Limb (tissue), 2 donors: Measurements from ENCODE around the gene GLRX3.
"Not testable (repeated sequence)": the region's sequence is repeated elsewhere in the genome, so short reads cannot be mapped to it uniquely, and the experiment has no call there.

ENCODE experiments used
- DNase-seq, 2 donors: peaks; one replicate each; pipeline ENCODE4 v3.0.0-alpha.2; 2016; ENCODE audit errors: extremely low spot score in 2 of 2

The GLRX3 gene

DNA sequence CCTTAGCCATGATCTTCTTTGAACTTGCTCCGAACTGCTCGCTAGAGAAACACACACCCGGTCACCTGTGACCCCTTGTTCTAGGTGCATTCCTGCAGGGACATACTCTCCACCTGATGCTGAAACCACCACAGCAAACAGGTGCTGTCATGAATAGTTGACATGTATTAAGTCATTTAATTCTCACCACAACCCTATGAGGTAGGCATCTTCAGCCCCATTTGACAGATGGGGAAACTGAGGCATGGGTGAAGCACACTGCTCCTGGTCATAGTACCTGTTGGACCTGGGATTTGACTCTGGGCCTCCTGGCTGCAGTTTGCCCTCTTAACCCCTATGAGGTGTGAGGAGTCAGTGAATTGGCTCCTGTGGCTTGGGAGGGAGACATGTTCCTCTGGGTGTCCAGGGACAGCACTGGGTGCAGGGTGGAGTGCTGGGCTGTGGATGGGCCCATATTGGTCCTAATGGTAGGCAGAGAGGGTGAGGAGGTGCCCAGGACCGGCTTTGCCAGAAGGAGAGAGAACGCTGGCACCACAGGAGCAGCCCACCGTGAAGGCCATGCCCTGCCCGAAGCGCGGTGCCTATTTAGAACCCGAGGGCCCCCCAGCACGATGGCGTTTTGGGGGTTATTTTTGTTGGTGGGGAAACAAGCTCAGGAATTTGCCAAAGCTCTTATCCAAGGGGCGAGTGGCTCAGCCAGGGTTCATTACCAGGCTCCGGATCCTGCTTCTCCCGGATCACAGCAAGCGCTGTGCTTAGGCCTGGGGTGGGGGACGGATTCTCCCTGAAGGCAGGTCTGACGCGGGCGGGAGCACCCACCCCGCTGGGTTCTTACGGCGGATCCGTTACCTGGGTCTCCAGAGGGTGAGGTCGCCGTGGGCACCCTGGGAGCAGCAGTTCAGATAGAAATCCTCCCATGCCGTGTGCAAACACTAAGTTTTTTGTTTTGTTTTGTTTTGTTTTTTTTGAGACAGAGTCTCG, 52.3 kb downstream of the GLRX3 start:
- DNase-seq: no peak

DNA sequence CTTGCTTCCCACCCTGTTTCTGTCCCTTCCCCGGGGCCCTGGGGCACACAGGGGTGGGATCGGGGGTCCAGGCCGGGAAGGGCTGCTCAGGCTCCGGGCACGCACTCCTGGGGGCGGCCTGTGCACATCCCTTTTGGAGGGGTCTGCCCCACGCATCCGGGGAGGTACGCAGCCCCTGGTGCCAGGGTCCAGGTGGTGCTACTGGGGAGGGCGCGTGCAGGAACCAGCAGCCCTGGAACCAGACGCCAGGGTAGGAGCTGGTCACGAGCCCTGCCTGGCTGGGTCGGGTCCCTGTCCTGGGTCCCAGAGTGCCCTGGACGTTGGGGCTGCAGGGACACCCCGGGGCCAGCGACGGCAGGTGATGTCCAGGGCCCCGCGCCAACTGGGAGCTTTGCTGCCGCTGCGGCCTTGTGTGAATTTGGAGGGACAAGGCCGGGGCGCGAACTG, 53.4 kb downstream of the GLRX3 start:
- peak in 1 of 2 donors; percentile 55 for DNase-seq

DNA sequence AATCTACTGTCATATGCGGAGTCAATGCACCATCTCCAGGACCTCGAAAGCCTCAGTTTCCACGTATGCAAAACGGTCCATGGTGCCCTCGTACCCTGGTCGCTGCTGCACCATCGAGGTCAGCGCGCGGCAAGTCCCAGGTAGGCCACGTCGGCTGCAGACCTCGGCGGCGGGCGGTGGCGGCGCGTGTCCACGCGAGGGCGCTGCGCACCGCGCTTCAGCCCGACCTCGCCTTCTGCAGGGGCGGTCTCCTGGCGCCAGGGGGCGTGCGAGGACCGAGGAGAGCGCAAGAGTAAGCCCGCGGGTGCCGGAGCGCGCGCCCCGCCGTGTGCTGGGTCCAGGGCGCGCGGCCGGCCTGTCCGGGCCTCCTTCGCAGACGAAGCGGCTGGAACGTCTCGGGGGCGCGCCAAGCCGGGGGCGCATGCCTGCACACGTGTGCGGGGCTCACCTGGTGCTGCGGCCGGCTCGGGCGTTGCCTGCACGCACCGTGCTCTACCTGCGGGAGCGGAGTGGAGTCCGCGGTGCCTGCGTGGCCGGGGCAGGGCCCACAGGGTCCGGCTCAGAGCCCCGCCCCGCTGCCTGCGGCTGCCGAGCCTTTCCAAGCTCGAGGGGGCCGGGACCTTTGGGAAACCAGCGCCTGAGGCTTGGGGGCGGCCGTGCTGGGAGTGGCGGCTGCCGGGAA, 54.0 kb downstream of the GLRX3 start:
- peak; percentile 90 to 96 for DNase-seq

DNA sequence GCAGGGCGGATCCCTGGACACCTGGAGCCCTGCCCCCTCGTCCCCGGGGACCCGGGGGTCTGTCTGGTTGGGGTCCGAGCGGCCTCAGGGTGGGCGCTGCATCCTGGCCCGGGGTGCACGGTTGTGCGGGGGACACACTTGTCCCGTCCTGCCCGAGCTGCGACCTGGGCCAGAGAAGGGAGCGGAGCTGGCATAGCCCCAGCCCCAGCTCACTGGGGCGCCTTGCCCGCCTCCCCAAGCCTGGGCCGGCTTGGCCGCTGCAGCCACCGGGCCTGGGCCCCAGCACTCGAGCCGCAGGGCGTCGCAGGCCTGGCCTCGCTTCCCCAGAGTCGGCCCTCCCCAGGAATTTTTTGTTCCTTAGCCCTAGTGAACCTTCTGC, 54.5 kb downstream of the GLRX3 start:
- DNase-seq: no peak

DNA sequence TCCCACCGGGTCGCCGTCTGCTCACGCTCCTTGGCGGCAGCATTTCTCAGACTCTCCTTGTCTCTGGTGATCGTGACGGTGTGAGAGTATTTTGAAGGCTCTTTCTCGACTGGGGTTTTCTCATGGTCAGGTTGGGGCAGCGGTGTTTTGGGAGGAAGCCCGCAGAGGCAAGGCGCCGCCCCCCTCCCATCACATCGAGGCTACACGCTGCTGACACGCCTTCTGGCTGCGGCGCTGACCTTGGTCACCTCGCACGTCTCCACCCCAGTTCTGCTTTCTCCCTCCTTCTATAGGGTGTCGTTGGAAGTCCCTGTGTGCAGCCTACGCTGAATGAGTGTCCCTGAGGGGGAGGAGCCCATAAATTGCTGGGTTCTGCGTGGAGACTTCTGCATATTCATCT, 55.2 kb downstream of the GLRX3 start:
- no peak for DNase-seq

DNA sequence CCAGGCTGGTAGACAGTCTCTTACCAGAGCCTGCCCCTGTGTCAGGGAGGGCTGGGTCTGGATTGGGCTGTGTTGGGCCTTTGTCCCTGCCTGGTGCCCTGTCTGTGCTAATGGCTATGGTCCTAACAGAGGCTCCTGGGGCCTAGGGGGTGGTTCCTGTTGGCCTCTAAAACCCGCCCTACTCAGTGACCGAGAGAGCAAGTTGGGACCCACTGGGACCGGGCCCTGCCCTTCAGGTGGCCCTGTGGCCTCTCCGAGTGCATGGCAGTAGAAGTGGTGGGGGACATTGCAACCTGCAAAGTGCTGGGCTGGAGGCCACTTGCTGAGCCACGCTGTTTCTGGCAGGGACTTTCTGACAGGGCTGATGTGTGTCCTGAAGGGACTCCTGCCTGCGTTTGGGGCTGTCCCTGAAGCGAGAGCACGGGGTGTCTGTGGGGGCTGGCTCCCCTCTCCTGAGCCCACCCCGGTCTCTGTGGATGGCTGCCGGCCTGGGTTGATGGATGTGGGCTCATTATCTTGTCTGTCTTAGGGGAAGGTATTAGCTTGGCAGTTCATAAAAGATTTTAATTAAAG, 56.2 kb downstream of the GLRX3 start:
- no peak for DNase-seq

DNA sequence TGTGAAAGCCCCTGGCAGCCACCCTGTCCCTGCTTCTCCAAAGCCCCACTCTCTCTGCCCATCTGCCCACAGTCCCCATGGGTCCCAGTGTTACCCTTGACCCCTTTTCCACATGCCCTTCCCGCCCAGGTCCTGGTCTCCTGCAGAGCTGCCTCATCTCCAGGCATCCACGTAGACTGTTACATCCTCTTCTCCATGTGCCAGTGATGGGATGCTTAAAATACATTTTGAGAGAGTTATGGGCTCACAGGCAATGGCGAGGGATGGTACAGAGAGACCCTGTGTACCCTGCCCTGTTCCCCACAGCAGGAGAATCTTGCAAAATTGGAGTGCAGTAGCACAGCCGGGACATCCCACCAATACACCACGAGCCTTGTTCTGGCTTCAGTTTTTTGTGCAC, 56.8 kb downstream of the GLRX3 start:
- DNase-seq: no peak

DNA sequence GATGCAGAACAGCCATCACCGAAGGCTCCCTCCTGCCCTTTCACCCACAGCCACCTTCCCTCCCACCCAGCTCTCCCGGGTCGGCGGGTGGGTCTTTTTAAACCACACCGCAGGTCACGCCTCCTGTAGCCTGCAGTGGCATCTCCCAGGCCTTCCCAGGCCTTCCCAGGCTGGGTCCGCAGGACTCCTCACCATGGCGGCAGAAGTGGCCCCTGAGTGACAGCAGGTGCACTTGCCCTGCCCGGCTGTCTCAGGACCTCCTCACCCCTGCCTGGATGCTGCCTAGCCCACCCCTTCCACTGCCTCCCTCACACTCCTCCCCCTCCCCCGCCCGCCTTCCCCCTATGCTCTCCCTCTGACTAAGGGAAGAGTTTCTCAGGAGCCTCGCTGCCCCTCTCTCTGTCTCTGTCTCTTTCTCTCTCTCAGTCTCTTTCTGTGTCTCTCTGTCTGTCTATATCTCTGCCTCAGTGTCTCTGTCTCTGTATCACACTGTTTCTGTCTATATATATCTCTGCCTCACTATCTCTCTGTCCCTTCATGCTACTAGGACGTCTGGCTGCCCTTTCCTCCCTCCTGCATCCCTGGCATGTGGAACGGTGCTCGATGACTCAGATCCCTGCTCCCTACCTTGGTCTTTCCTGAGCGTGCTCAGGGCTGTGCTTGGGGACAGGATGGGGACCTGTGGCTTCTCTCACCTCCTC, 57.5 kb downstream of the GLRX3 start:
- no peak for DNase-seq

DNA sequence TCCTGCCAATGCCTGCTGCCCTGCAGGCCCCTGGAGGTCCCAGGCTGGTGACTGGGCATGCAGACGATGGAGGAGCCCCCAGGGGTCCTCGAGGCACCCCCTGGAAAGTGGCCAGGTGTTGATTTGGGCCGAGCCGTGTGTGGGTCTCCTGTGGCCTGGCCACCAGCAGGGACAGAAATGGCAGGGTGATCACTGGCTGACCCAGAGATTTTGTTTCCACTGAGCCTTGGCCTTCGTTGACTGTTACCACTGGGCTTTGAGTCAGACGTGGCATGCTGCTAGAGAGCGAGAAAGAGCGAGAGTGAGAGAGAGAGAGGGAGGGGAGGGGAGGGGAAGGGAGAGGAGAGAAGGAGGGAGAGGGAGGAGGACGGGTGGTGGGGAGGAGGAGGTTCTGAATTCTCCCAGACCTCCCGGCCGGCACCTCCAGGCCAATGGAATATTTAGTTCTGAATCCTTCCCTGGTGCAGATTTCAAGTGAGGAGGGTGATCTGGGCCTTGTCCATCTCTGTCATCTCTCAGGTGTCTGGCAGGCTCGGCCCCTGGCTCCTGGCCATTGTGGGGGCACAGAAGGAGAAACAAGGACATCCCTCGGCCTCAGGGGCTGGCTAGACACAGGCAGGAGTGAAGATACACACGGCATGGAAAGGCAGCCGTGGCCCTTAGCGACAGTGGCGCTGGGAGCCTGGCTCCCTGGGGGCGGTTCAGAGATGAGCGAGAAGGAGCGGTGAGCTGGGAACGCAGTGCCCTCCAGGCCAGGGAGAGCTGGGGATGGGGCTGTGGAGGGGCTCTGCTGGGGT, 58.2 kb downstream of the GLRX3 start:
- DNase-seq: no peak

DNA sequence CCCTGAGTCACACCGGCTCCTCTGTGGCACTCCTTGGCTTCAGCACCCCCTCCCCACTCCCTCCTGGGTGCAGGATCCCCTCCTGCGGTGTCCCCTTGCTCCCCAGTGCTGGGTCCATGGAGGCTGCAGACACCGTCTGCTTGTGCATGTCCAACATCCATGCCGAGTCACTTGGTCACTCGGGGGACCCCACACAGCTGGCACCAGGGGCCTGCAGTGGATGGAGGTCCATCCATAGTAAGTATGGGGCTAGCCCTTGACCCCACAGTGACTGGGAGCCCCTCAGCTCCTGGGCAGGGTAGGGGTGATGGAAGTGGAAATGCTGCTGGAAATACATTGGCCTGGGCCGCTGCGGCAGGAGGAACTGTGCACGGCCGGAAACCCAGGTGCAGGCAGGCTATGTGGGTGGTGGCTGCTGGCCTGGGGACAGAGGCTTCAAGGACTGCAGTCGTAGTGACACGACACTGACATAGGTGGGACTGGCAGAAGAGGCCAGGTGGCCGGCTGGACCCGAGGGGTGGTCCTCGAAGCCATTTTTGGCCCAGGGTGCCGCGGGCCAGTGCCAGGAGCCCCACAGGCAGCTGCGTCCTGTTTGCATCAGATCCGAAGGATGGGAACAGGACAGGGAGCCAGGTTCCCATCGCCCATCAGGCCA, 58.9 kb downstream of the GLRX3 start:
- no peak for DNase-seq

DNA sequence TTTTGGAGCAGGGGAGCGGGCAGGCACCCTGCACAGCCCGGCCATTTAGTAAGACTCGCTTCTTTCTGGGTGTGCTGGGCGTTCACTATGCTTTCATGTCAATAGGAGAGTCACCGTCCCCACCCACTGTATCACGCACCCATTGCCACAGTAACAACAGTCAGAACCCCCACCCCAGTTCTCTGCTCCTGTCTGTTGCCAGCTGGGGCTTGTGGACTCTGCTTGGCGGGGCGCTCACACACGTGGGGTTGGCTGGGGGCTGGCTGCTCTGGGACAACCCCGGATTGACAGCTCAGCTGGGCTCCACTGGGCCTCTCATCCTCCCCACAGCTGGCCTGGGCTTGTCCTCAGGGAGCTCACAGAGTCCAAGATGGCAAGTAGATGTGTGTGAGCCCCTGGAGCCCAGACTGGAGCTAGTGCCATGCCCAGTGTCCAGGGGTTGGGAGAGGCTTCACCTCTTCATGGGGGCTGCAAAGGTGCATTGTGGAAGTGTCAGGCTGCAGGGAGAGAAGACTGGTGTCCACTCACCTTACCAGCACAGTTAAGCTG, 59.6 kb downstream of the GLRX3 start:
- no peak for DNase-seq

DNA sequence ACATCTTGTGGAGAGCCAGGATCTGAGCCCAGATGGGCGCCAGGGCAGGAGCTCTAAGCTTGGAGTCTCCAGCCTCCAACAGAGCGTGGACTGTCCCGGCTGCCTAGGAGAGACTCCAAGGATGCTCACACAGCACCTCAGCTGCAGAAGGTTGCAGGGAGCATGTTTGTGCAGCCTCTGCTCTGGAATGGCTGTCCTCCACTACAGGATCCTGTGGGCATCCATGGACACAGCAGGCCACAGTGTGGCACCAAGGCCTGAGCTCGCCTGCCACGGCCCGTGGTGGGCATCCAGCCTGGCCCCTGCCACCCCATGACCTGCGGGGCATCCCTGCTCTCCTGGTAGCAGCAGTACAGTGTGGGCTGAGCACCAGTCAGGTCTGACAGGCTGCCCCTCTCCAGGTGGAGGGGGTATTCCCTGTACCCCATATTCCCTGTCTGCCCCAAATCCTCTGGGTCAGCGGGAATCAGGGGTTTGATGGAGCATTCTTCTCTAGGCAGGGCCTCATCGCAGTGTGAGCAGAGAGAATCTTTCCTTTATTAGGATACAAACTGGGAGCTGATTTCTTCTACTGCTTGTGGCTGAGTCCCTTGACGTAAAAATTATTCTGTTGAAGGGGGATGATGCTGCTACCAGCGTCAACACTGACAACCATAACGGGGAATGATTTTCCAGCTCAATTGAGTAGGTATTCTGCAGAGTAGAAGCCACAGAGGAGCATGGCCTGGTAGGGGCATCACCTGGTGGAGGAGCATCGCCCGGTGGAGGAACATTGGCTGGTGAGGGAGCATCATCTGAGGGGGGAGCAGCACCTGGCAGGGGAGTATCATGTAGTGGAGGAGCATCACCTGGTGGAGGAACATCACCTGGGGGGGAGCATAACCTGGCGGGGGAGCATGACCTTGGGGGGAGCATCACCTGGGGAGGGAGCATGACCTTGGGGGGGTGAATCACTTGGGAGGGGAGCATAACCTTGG, 60.6 kb downstream of the GLRX3 start:
- no peak for DNase-seq

DNA sequence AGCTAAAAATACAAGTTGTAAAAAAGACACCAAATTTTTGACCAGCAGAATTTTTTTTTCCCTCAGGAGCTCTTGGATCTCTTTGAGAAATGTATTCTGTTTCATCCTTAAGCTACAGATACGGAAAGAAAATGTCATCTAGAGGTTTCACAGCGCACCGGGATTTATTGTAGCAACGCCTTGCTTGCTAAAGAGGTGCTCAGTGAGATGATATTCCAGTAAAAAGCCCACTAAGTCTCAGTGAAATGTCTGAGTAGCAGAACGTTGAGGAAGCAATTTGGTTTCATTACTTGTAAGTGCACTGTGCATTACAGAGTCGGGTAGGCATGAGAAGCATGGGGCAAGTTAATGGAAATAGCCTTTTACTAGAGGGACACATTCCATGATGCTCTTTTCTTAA, 62.5 kb downstream of the GLRX3 start:
- DNase-seq: no peak

DNA sequence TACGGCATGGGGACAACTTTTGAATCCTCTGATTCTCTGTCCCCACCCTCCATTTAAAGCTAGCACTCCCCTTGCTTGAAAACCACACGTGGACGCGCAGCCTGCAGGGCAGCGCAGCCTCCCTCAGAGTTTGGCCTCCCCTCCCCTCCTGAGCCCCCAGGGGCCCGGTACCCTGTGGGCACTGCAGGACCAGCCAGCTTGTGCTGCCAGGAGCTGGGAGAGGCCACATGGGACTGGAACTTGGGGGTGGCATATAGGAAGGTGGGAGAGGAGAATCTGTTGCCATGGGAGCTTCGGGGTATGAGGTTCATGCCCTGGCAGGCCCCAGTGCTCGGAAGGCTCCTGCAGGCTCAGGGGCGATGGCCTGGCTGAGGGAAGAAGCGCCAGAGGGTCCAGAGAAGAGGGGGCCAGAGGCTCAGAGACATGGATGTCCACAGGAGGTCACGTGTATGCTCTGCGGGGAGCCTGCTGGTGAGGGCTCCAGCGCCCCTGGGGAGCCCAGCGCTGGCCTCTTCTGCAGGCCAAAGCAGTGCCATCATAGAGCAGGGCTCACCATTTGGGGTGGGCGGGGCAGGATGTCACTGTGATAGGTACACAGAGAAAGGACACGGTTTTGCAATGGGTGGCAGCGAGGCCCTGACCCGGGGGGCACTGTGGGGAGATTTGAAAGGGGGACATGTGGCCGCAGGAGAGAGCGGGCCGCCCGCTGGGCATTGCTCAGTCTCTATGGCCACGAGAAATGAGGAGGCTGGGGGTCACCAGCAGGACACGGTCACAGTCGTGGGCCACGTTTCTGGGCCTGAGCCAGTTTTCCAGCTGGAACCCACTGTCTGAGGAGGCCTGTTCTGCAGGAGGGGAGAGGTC, 64.2 kb downstream of the GLRX3 start:
- DNase-seq: no peak

DNA sequence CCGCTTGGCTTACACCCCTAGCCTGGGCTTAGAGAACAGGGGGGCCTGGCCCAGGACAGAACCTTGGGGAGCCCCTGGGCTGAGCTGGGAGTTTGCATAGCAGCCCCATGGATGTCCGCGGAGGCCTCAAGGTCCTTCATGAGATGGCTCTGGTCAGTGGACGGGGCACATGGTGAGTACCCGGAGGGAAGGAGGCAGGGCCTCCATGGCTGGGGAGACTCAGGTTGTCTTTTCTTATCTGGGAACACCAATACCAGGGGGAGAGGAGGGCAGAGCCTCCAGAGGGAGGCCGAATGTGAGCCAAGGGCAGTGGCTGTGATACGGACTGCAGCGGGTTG, 64.8 kb downstream of the GLRX3 start:
- DNase-seq: no peak

DNA sequence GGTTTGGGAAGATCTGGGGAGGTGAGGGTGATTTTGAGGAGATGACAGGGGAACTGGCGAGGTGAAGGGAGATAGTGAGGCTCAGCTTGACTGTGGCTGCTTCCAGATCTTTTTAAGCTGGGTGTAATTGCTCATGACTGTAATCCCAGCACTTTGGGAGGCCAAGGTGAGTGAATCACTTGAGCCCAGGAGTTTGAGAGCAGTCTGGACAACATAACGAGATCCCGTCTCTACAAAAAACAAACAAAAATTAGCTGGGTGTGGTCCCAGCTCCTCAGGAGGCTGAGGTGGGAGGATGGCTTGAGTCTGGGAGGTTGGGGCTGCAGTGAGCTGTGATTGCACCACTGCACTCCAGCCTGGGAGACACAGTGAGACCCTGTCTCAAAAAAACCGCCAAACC, 66.0 kb downstream of the GLRX3 start:
- DNase-seq: not testable (repeated sequence)

DNA sequence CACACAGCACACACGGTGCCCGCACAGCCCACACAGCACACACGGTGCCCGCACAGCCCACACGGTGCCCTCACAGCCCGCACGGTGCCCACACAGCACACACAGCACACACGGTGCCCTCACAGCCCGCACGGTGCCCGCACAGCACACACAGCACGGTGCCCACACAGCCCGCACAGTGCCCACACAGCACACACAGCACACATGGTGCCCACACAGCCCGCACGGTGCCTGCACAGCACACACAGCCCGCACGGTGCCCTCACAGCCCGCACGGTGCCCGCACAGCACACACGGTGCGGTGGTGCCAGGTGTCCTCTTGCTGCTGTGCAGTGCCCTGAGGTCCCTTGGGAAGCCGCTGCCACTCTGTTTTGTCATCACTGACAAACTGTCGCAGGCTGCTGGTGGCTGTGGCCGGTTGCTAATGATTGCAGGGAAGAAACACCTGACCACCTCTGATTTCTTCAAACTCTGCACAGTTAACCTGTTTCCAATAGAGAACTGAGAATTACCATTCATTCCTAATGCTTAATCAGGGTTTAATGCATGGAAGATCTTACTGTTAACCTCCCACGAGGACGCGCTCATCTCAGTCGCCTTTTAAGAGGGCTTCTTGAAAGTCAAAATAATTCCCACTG, 66.9 kb downstream of the GLRX3 start:
- no peak for DNase-seq

DNA sequence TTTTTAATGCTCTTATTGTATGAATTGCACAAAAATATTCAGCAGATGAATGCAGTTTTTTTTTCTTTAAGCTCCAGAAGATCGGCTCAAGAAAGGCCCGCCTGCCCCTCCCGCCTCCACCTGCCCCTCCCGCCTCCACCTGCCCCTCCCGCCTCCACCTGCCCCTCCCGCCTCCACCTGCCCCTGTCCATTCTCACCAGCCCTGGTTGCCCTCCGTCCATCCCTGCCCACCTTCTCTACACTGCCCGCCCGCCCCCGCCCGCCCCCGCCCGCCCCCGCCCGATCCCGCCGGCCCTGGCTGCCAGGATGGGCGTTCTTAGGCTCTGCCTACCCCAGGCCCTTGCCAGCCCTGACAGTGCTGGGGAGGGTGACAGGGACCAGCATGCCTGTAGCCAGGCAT, 67.4 kb downstream of the GLRX3 start:
- no peak for DNase-seq
